ENCODE data around the gene RFX1.
"Not testable (repeated sequence)": the region's sequence is repeated elsewhere in the genome, so short reads cannot be mapped to it uniquely, and the experiment has no call there.

The RFX1 gene

GRCh38 chr19:14026652-14027192 lies 20.6 kb upstream of the RFX1 start:
- DNase-seq = not testable (repeated sequence)

- DNase-seq = no peak
These were observed 17.5 kb upstream of the RFX1 start for GRCh38 chr19:14023404-14024235.

- no peak for DNase-seq
These were observed 16.3 kb upstream of the RFX1 start for GRCh38 chr19:14022469-14022868.

DNA sequence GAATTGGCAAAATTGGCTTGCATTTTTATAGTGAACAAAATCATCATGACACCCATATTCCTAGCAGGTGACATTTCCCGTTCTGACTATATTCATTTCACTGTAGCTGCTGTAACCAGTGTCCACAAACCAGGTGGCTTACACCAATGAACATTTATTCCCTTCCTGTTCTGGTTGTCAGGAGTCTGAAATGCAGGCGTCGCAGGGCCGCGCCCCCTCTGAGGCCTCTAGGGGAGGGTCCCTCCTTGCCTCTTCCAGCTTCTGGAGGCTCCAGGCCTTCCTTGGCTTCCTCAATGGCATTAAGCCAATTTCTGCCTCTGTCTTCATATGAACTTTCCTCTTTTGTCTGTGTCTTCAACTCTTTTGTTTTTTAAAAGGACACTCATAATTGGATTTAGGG lies 15.4 kb upstream of the RFX1 start:
- DNase-seq = no peak

DNA sequence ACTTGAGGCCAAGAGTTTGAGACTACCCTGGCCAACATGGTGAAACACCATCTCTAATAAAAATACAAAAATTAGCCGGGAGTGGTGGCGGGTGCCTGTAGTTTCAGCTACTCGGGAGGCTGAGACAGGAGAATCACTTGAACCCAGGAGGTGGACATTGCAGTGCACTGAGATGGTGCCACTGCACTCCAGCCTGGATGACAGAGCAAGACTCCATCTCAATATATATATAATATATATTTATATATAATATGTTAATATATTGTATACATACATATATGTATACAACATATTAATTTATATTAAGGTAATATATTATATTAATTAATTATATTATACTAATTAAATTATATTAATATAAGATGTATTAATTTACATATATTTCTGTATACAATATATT lies 13.6 kb upstream of the RFX1 start:
- not testable (repeated sequence) for DNase-seq

DNA sequence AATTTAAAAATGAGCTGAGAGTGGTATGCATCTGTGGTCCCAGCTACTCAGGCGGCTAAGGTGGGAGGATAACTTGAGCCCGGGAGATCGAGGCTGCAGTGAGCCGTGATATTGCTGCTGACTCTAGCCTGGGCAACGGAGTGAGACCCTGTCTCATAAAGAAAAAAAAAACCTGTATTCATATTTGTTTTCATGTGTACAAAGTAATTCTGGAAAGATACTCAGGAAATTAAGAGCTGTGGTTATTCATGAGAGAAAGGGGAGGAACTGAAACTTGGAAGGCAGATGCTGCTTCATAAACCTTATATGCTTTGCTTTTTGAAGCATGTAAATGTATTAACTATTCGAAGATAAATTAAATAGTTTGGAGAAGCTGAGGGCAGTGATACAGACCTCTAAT lies 13.0 kb upstream of the RFX1 start:
- no peak for DNase-seq

DNA sequence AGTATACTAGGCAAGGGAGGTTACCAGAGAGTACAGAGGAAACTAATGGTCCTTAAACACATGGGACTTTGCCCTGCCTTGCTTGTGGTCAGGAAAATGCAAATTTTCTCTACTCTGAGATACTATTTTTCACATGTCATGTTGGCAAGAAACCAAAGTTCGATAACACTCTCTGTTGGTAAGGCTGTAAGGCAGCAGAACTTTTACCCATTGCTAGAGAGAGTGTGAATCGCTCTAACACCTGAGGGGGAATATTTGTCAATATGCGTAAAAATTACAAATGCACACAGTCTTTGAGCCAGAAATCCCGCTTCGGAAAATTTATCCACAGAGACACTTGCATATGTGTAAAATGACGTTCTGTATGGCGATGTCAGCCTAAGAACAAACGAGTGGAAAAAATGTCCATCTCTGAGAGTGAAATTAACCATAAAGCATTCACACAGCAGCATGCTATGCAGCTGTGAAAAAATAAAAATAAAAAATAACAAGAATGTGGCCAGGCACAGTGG lies 9.5 kb upstream of the RFX1 start:
- DNase-seq = no peak

GRCh38 chr19:14012378-14012915 lies 6.3 kb upstream of the RFX1 start:
- no peak for DNase-seq

- DNase-seq = peak; percentile 68
These were observed 844 bp upstream of the RFX1 start for GRCh38 chr19:14006766-14007562.

- DNase-seq = peak; percentile 53
These were observed 603 bp downstream of the RFX1 start for GRCh38 chr19:14005349-14006084.

DNA sequence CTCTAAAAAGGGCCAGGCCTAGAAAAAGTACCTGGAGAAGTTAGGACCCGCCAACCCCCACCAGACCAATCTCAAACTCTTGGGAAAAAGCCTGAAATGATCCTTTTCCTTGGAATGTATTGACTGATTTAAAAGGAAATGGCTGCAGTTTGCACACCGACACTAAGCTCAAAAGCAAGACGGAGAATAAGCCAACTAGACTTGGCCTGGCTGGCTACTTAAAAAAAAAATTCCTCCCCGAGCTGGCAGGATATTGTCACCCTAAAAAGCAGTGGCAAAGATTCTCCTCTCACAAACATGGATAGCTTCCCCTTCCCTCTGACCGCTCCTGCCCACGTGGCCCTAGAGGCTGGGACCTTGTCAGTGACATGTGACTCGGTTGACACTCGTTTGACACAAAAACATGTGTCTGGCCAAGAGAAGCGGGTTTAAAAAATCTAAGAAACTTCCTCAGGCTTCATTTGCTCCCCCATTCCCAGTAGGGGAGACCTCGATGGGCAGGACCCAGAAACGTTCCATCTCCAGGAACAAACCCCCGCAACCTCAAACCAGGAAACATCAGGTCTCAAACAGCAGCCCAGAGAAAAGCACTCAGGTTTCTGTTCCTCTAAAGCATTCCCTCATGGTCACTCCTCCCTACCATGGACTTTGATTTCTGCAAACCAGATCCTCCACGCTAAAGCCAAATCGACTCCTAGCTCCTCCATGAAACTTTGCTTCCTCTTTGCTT lies 1.3 kb downstream of the RFX1 start:
- no peak for DNase-seq

DNA sequence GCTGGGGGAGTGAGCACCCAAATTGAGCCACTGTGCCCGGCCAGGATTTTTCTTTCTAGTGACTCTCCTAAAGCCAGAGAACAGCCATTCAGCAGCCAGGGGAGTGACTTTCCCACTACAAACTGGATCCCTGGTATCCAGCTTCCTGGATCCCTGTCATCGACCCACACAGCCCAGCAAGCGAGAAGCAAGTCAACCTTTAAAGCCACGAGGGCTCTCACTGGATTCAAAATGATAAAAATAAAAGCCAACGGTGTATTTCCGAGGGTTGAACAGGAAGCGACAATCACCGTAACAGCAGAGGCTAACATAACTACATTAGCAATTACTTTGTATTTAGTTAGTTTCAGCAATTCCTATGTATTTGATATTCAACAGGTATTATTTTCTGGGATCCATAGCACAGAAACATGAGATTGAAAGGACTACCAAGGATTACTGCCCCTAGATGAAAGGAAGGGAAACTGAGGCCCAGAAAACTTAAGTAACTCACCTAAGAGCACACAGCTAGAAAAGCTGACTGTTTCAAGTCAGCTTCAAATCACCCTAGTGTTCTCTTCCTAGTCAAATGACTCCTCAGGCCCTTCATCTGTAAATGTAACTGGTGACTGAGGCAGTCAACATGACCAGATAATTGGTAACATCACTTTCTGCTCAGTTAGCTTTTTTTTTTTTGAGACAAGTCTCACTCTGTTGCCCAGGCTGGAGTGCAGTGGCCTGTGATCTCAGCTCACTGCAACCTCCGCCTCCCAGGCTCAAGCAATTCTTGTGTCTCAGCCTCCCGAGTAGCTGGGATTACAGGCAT lies 2.7 kb downstream of the RFX1 start:
- DNase-seq = no peak

- DNase-seq = no peak
These were observed 3.4 kb downstream of the RFX1 start for GRCh38 chr19:14002571-14003250.

DNA sequence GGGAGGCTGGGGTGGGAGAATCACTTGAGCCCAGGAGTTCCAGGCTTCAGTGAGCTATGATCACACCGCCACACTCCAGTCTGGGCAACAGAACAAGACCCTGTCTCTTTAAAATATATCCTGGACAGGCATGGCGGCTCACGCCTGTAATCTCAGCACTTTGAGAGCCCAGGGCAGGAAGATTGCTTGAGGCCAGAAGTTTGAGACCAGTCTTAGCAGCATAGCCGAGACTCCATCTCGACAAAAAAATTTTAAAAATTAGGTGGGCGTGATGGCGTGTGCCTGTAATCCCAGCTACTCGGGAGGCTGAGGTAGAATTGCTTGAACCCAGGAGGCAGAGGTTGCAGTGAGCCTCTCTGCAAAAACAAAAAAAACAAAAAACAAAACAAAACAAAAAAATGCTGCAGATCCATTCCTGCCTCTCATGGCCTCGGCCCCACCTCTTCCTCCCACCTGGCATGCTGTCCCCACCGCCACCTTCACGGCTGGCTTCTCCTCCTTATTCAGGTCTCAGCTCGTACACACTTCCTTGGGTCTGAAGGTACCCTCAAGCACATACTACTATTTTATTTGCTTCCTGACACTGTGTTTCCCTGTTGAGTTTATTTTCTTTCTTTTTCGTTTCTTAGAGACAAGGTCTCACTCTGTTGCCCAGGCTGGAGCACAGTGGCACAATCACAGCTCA lies 5.3 kb downstream of the RFX1 start:
- no peak for DNase-seq

GRCh38 chr19:13999085-13999484 lies 7.0 kb downstream of the RFX1 start:
- DNase-seq = no peak

- DNase-seq = no peak
These were observed 7.7 kb downstream of the RFX1 start for GRCh38 chr19:13998426-13998825.

- DNase-seq = no peak
These were observed 8.5 kb downstream of the RFX1 start for GRCh38 chr19:13997631-13997962.

GRCh38 chr19:13996928-13997630 lies 9.0 kb downstream of the RFX1 start:
- no peak for DNase-seq

Data from KG1 (cell line).